ENCODE measurements around the gene NPTX1.

The NPTX1 gene

DNA sequence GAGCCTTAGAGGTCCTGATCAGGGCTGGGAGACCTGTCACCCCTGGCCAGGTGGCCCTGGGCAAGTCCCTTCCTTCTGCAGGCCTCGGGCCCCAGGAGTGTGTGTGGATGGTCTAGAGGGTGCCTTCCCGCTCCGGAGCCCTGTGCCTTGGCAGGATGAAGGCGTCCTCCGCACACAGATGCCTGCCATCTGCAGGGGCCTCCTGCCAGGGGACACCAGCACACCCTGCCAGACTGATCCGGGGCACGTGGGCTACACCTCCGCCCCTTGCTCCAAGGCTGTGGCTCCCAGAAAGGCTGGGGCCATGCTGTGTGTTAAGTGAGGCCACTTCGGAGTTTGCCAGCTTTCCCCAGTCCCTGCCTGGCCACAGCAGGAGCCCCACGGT is 30.7 kb downstream of the NPTX1 start:
- Histone ChIP-seq H3K27ac (no peak overlapping the region), H3K36me3 (replicated peaks) (no peaks in the 10 kb centered on the region), H3K27me3 (replicated peaks) (peaks cover 4% of the 10 kb centered on the region), H3K4me3 (ENCODE audit: low read depth, low read length) (no peak overlapping the region)
- no peak for DNase-seq
- in situ Hi-C loops (cut with HindIII; ENCODE audit: low pct_ligation_motif_present, low sequenced_read_pairs), result loop anchor here (25.0 kb wide), 1 partner anchor 417 kb away; no protein-coding TSS in a partner anchor
- TF ChIP-seq, protein P1, sequence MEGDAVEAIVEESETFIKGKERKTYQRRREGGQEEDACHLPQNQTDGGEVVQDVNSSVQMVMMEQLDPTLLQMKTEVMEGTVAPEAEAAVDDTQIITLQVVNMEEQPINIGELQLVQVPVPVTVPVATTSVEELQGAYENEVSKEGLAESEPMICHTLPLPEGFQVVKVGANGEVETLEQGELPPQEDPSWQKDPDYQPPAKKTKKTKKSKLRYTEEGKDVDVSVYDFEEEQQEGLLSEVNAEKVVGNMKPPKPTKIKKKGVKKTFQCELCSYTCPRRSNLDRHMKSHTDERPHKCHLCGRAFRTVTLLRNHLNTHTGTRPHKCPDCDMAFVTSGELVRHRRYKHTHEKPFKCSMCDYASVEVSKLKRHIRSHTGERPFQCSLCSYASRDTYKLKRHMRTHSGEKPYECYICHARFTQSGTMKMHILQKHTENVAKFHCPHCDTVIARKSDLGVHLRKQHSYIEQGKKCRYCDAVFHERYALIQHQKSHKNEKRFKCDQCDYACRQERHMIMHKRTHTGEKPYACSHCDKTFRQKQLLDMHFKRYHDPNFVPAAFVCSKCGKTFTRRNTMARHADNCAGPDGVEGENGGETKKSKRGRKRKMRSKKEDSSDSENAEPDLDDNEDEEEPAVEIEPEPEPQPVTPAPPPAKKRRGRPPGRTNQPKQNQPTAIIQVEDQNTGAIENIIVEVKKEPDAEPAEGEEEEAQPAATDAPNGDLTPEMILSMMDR (IDR thresholded peaks at IDR 0.05; ENCODE audit: low read depth, low read length, missing control alignments), result no peak

DNA sequence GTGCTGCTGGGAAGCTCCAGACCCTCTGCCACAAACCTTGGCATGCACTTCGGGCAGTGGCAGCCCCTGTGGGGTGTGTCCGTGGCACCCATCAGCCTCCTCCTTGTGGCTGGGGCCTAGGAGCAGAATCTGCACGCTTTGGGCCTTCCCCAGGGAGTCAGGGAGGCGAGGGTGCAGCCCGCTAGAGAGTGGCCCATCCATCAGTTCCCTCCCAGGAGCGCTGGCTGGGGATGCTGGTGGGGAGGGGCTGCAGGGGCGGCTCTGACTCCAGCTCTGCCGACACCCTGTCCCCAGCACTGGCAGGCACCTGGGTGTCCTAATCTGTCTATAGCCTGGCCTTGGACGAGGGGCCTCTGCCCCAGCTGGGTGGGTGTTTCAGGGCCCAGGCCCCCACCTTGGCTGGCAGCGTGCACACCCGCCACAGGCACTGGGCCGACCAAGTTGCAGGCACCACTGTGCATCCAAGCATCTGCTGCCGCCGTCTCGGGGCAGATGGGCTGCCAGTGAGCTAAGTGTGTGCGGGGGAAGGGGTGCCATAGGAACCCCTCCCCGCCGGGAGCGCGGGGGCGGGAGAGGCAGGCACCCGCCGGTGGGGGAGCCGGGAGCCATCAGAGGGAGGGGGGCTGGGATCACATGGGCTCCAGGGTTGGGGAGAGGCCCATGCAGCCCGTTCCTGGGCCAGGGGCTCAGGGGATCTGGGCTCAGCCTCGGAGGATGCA is 31.2 kb downstream of the NPTX1 start:
- H3K27me3 ChIP-seq (replicated peaks), result peaks cover 4% of the 10 kb centered on the region
- H3K27ac ChIP-seq, result no peak overlapping the region
- in situ Hi-C loops (cut with HindIII; ENCODE audit: low pct_ligation_motif_present, low sequenced_read_pairs), result loop anchor here (25.0 kb wide), 1 partner anchor 417 kb away; no protein-coding TSS in a partner anchor
- DNase-seq, result no peak
- TF ChIP-seq, protein P1 (IDR thresholded peaks at IDR 0.05; ENCODE audit: low read depth, low read length, missing control alignments), result no peak
- no peaks in the 10 kb centered on the region for H3K36me3 ChIP-seq (replicated peaks)
- H3K4me3 ChIP-seq (ENCODE audit: low read depth, low read length), result no peak overlapping the region

DNA sequence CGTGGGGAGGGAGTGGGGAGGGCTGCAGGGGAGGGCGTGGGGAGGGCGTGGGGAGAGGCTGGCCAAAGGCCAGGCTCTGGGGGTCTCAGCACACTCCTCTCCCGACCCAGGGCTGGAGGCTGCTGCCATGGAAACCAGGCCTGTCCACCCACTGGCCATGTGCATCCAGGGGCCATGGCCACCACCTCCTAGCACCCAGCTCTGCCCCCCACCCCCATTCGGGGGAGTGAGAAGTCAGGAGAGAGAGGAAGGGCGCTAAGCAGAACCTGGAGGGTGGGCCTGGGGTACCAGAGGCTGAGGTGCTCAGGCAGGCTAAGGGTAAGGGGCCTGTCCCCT is 31.8 kb downstream of the NPTX1 start:
- in situ Hi-C loops (cut with HindIII; ENCODE audit: low pct_ligation_motif_present, low sequenced_read_pairs), result loop anchor here (25.0 kb wide), 1 partner anchor 418 kb away; no protein-coding TSS in a partner anchor
- TF ChIP-seq, protein P1 (IDR thresholded peaks at IDR 0.05; ENCODE audit: low read depth, low read length, missing control alignments), result no peak
- DNase-seq, result no peak
- H3K27ac ChIP-seq, result no peak overlapping the region
- H3K36me3 ChIP-seq (replicated peaks), result no peaks in the 10 kb centered on the region
- H3K27me3 ChIP-seq (replicated peaks), result peaks cover 4% of the 10 kb centered on the region
- H3K4me3 ChIP-seq (ENCODE audit: low read depth, low read length), result no peak overlapping the region

DNA sequence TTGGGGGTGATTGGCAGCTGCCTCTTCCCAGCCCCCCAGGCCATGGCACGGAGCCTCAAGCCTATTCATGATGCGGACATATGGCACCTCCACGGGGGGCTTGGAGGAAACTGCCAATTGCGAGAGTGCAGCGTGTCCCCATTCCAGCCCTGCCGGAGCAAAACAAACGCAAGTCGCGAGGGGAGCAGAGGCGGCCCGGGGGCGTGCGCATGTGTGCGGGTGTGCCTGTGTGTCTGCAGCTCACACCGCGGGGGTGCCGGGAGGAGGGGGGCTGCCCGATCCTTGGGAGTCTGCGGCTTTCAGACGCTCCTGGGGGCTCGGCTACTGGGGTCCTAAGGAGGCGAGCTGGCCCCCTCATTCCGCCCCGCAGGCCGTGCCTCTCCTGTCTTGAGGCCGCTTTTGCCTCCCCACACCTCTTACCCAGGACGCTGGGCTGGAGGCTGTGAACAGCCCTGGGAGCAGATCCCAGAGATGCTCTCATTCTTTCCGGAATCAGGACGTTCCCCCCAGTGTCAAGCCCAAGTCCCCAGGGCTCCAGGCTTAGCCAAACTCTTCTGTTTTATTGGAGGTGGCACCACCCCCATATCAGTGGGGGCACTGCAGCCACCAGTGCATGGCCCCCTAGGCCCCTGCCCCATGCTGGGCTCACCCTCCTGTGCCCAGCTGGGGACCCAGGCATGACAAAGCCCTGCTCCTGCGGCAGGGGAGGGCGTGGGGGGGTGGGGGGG is 32.3 kb downstream of the NPTX1 start:
- DNase-seq, result no peak
- no peak overlapping the region for H3K27ac ChIP-seq
- in situ Hi-C loops (cut with HindIII; ENCODE audit: low pct_ligation_motif_present, low sequenced_read_pairs), result loop anchor here (25.0 kb wide), 1 partner anchor 418 kb away; no protein-coding TSS in a partner anchor
- H3K27me3 ChIP-seq (replicated peaks), result peaks cover 4% of the 10 kb centered on the region
- no peaks in the 10 kb centered on the region for H3K36me3 ChIP-seq (replicated peaks)
- TF ChIP-seq, protein P1 (IDR thresholded peaks at IDR 0.05; ENCODE audit: low read depth, low read length, missing control alignments), result no peak
- H3K4me3 ChIP-seq (ENCODE audit: low read depth, low read length), result no peak overlapping the region

DNA sequence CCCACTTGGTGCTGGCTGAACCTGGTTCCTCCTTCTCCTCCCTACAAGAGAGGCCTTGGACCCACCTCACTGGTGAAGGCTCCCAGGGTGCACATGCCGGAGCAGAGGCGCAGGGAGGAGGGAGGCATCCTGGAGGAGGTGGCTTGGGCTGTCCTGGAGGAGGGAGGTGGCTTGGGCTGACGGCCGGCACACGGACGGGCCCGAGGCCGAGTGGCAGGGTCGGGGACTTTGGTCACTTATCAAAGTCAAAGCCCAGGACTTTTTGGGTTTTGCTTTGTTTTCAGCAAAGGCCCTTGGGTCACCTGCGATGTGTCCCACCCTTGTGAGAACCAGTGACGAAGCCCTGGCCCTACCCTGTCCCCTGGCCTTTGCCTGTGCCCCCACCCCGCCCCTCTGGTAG is 32.9 kb downstream of the NPTX1 start:
- Histone ChIP-seq H3K27ac (no peak overlapping the region), H3K4me3 (ENCODE audit: low read depth, low read length) (no peak overlapping the region), H3K36me3 (replicated peaks) (no peaks in the 10 kb centered on the region), H3K27me3 (replicated peaks) (peaks cover 4% of the 10 kb centered on the region)
- TF ChIP-seq, protein P1 (IDR thresholded peaks at IDR 0.05; ENCODE audit: low read depth, low read length, missing control alignments), result no peak
- in situ Hi-C loops (cut with HindIII; ENCODE audit: low pct_ligation_motif_present, low sequenced_read_pairs), result loop anchor here (25.0 kb wide), 1 partner anchor 419 kb away; no protein-coding TSS in a partner anchor
- no peak for DNase-seq

Measured in brain microvascular endothelial cell (primary cell).